Measurements from ENCODE around the gene RNFT2. TPM values are rescaled to one million over a fixed set of nuclear protein-coding genes. Genes with fewer than 3 reads are reported as not detected.

Gene RNFT2
- polyA plus RNA-seq, 1 donor from 2014 or later: 20.6 TPM

DNA sequence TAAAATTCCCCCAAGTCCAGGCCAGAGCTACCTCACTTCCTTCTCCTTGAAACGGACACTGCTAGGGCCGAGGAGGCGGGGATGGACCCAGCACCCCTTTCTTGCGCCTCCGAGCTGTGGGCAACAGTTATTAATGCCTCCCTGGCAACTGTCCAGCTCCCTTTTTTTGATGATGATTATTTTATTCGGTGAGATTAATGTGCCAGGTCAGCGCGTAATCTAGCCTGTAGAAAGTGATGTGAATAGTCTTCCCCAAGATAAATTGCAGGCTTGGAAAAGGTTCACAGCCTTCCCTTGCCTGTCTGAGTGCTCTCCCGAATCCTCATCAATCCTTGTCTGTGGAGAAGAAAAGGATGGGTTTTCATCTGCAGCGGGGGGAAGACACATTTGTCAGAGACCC lies 54.3 kb downstream of the RNFT2 start:
- H3K9me2 ChIP-seq (ENCODE audit: insufficient read depth, low read length): no peaks in the 10 kb centered on the region
- H3K27ac ChIP-seq (ENCODE audit: low read length): no peak overlapping the region
- no peaks in the 10 kb centered on the region for H3F3A ChIP-seq (ENCODE audit: insufficient read depth, low read length, poor library complexity, severe bottlenecking)
- no peaks in the 10 kb centered on the region for H4K20me1 ChIP-seq (ENCODE audit: insufficient read depth)
- H3K27me3 ChIP-seq (ENCODE audit: insufficient read depth, low read depth, low read length): no peaks in the 10 kb centered on the region
- H3K36me3 ChIP-seq (ENCODE audit: insufficient read depth, low read length): no peaks in the 10 kb centered on the region
- H3K9ac ChIP-seq (ENCODE audit: low read length): no peak overlapping the region
- no peaks in the 10 kb centered on the region for H3K9me3 ChIP-seq (ENCODE audit: low read length)
- TF ChIP-seq MXI1 (conservative IDR thresholded peaks at IDR 0.05; ENCODE audit: poor library complexity, severe bottlenecking) (no peak), RAD21 (conservative IDR thresholded peaks at IDR 0.05) (no peak), SMC3 (conservative IDR thresholded peaks at IDR 0.05; ENCODE audit: poor library complexity) (no peak), POLR2AphosphoS5 (IDR thresholded peaks at IDR 0.05) (no peak), EP300 (conservative IDR thresholded peaks at IDR 0.05; ENCODE audit: poor library complexity, severe bottlenecking) (no peak), EZH2 (IDR thresholded peaks at IDR 0.05; ENCODE audit: borderline replicate concordance, insufficient read depth, low read length, poor library complexity, severe bottlenecking) (no peak), TAF1 (IDR thresholded peaks at IDR 0.05; ENCODE audit: low read depth) (no peak)
- TF ChIP-seq, protein P1, sequence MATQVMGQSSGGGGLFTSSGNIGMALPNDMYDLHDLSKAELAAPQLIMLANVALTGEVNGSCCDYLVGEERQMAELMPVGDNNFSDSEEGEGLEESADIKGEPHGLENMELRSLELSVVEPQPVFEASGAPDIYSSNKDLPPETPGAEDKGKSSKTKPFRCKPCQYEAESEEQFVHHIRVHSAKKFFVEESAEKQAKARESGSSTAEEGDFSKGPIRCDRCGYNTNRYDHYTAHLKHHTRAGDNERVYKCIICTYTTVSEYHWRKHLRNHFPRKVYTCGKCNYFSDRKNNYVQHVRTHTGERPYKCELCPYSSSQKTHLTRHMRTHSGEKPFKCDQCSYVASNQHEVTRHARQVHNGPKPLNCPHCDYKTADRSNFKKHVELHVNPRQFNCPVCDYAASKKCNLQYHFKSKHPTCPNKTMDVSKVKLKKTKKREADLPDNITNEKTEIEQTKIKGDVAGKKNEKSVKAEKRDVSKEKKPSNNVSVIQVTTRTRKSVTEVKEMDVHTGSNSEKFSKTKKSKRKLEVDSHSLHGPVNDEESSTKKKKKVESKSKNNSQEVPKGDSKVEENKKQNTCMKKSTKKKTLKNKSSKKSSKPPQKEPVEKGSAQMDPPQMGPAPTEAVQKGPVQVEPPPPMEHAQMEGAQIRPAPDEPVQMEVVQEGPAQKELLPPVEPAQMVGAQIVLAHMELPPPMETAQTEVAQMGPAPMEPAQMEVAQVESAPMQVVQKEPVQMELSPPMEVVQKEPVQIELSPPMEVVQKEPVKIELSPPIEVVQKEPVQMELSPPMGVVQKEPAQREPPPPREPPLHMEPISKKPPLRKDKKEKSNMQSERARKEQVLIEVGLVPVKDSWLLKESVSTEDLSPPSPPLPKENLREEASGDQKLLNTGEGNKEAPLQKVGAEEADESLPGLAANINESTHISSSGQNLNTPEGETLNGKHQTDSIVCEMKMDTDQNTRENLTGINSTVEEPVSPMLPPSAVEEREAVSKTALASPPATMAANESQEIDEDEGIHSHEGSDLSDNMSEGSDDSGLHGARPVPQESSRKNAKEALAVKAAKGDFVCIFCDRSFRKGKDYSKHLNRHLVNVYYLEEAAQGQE (IDR thresholded peaks at IDR 0.05; ENCODE audit: borderline replicate concordance): no peak
- TF ChIP-seq, protein P2, sequence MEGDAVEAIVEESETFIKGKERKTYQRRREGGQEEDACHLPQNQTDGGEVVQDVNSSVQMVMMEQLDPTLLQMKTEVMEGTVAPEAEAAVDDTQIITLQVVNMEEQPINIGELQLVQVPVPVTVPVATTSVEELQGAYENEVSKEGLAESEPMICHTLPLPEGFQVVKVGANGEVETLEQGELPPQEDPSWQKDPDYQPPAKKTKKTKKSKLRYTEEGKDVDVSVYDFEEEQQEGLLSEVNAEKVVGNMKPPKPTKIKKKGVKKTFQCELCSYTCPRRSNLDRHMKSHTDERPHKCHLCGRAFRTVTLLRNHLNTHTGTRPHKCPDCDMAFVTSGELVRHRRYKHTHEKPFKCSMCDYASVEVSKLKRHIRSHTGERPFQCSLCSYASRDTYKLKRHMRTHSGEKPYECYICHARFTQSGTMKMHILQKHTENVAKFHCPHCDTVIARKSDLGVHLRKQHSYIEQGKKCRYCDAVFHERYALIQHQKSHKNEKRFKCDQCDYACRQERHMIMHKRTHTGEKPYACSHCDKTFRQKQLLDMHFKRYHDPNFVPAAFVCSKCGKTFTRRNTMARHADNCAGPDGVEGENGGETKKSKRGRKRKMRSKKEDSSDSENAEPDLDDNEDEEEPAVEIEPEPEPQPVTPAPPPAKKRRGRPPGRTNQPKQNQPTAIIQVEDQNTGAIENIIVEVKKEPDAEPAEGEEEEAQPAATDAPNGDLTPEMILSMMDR (IDR thresholded peaks at IDR 0.05; ENCODE audit: poor library complexity, severe bottlenecking): no peak
- no peak overlapping the region for H2AFZ ChIP-seq (ENCODE audit: low read depth, low read length)
- H3K4me2 ChIP-seq (ENCODE audit: low read length): no peak overlapping the region
- no peaks in the 10 kb centered on the region for H3K79me2 ChIP-seq (replicated peaks; ENCODE audit: insufficient read depth, low read length)
- no peak overlapping the region for H3K4me3 ChIP-seq (ENCODE audit: low read length)

DNA sequence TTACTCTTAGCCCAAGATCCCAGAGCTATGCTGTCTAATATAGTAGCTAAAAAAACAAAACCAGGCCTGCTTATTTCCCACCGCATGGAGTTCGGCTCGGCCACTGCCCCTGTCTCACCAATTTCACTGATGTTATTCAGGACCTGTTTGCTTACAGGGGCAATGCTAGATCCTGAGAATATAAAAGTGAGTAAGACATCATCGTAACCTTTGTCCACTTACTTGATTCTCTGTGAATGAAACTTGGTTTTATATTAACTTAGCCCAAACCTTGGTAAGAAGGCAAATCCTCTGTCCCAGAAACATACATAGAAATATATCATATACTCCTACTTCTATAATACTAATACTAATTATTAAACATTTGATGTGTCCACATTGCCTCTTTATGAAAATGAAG lies 56.6 kb downstream of the RNFT2 start:
- Histone ChIP-seq H3K36me3 (ENCODE audit: insufficient read depth, low read length) (peaks cover 7% of the 10 kb centered on the region), H3K79me2 (replicated peaks; ENCODE audit: insufficient read depth, low read length) (no peaks in the 10 kb centered on the region), H3F3A (ENCODE audit: insufficient read depth, low read length, poor library complexity, severe bottlenecking) (no peaks in the 10 kb centered on the region), H3K27me3 (ENCODE audit: insufficient read depth, low read depth, low read length) (no peaks in the 10 kb centered on the region), H3K4me3 (ENCODE audit: low read length) (no peak overlapping the region), H3K27ac (ENCODE audit: low read length) (no peak overlapping the region), H4K20me1 (ENCODE audit: insufficient read depth) (no peaks in the 10 kb centered on the region), H3K9me2 (ENCODE audit: insufficient read depth, low read length) (no peaks in the 10 kb centered on the region), H3K9ac (ENCODE audit: low read length) (no peak overlapping the region), H3K9me3 (ENCODE audit: low read length) (no peaks in the 10 kb centered on the region), H3K4me2 (ENCODE audit: low read length) (no peak overlapping the region), H2AFZ (ENCODE audit: low read depth, low read length) (no peak overlapping the region)
- TF ChIP-seq EZH2 (IDR thresholded peaks at IDR 0.05; ENCODE audit: borderline replicate concordance, insufficient read depth, low read length, poor library complexity, severe bottlenecking) (no peak), TAF1 (IDR thresholded peaks at IDR 0.05; ENCODE audit: low read depth) (no peak), MXI1 (conservative IDR thresholded peaks at IDR 0.05; ENCODE audit: poor library complexity, severe bottlenecking) (no peak), SMC3 (conservative IDR thresholded peaks at IDR 0.05; ENCODE audit: poor library complexity) (no peak), RAD21 (conservative IDR thresholded peaks at IDR 0.05) (no peak), EP300 (conservative IDR thresholded peaks at IDR 0.05; ENCODE audit: poor library complexity, severe bottlenecking) (no peak), POLR2AphosphoS5 (IDR thresholded peaks at IDR 0.05) (no peak)
- TF ChIP-seq, protein P1 (IDR thresholded peaks at IDR 0.05; ENCODE audit: borderline replicate concordance): no peak
- TF ChIP-seq, protein P2 (IDR thresholded peaks at IDR 0.05; ENCODE audit: poor library complexity, severe bottlenecking): no peak

All from neural cell (in vitro differentiated cells).